ENCODE data around the gene VWA8. TPM values are rescaled to one million over a fixed set of nuclear protein-coding genes. Genes with fewer than 3 reads are reported as not detected.
"Not testable (repeated sequence)": the region's sequence is repeated elsewhere in the genome, so short reads cannot be mapped to it uniquely, and the experiment has no call there.

Gene VWA8
- total RNA-seq, 4 donors from 2014 or later = 27.1 to 39.7 (median 30.4) TPM

DNA sequence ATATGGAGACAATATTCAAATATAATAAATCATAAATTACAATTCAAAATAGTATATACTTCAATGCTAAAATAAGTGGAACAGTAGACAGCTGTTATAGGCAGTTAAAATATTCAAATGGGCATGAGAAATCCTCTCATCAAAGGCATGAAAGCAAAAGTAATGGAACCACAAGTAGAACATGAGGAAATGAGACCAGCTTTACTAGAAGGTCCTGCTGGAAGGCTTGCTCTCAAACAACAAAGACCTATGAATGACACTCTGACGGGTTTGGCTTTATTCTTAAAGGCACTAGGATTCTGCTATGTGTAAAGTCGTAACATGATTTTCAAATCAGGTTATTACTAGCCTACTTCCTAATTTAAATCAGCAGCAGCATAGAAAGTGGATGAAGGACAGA, 148.1 kb downstream of the VWA8 start:
- TF ChIP-seq POLR2A (IDR thresholded peaks at IDR 0.05) = no peak
- TF ChIP-seq, protein P1, sequence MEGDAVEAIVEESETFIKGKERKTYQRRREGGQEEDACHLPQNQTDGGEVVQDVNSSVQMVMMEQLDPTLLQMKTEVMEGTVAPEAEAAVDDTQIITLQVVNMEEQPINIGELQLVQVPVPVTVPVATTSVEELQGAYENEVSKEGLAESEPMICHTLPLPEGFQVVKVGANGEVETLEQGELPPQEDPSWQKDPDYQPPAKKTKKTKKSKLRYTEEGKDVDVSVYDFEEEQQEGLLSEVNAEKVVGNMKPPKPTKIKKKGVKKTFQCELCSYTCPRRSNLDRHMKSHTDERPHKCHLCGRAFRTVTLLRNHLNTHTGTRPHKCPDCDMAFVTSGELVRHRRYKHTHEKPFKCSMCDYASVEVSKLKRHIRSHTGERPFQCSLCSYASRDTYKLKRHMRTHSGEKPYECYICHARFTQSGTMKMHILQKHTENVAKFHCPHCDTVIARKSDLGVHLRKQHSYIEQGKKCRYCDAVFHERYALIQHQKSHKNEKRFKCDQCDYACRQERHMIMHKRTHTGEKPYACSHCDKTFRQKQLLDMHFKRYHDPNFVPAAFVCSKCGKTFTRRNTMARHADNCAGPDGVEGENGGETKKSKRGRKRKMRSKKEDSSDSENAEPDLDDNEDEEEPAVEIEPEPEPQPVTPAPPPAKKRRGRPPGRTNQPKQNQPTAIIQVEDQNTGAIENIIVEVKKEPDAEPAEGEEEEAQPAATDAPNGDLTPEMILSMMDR (IDR thresholded peaks at IDR 0.05) = no peak
- H3K27me3 ChIP-seq = no peaks in the 10 kb centered on the region
- no peak for DNase-seq
- H3K4me3 ChIP-seq (replicated peaks in 1 of 3) = no peak overlapping the region
- H3K36me3 ChIP-seq = peaks cover 0 to 4% of the 10 kb centered on the region in 2 donors
- H3K4me1 ChIP-seq = peaks cover 5 to 6% of the 10 kb centered on the region in 2 donors
- 95% methylated on average over 2 of the region's 2 CpGs for WGBS, 2 donors
- no peaks in the 10 kb centered on the region for H3K9me3 ChIP-seq
- intact Hi-C loops (cut with DNase I) = no loop called here
- no peak overlapping the region for H3K27ac ChIP-seq

GRCh38 chr13:41812237-41812636, 148.7 kb downstream of the VWA8 start:
- no peak for DNase-seq
- H3K27me3 ChIP-seq = no peaks in the 10 kb centered on the region
- 96 to 100% methylated on average over 1 of the region's 1 CpG for WGBS, 2 donors
- H3K4me3 ChIP-seq (replicated peaks in 1 of 3) = no peak overlapping the region
- no peak for TF ChIP-seq POLR2A (IDR thresholded peaks at IDR 0.05)
- TF ChIP-seq, protein P1 (IDR thresholded peaks at IDR 0.05) = no peak
- intact Hi-C loops (cut with DNase I) = no loop called here
- no peak overlapping the region for H3K27ac ChIP-seq
- H3K36me3 ChIP-seq = peaks cover 0 to 4% of the 10 kb centered on the region in 2 donors
- H3K4me1 ChIP-seq = peaks cover 5 to 6% of the 10 kb centered on the region in 2 donors
- H3K9me3 ChIP-seq = no peaks in the 10 kb centered on the region

DNA sequence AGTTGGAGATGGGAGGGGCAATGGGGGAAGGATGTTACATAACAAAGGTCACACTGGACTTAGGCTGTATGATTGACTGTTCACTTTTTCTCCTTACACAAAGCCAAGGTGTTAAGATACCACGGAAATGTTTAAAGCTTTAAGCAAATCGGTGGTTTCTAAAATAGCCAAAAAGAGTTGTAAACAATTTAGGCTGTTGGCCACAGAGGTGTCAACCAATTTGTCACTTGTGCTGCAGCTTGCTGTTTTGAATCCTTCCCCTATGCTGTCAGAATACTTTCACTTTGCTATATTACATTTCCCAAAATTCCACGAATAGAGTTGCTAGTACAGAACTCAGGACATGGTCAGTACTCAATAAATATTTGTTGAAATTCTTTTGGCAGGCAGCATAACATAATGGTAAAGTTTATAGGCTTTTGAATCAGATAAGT, 149.3 kb downstream of the VWA8 start:
- H3K4me1 ChIP-seq = peaks cover 5 to 6% of the 10 kb centered on the region in 2 donors
- H3K36me3 ChIP-seq = peaks cover 0 to 4% of the 10 kb centered on the region in 2 donors
- intact Hi-C loops (cut with DNase I) = no loop called here
- no peaks in the 10 kb centered on the region for H3K9me3 ChIP-seq
- TF ChIP-seq, protein P1 (IDR thresholded peaks at IDR 0.05) = no peak
- no peak for TF ChIP-seq POLR2A (IDR thresholded peaks at IDR 0.05)
- no peaks in the 10 kb centered on the region for H3K27me3 ChIP-seq
- no peak overlapping the region for H3K27ac ChIP-seq
- WGBS, 2 donors = 61 to 62% methylated on average over 3 of the region's 3 CpGs
- DNase-seq = no peak
- no peak overlapping the region for H3K4me3 ChIP-seq (replicated peaks in 1 of 3)

GRCh38 chr13:41809962-41810361, 150.9 kb downstream of the VWA8 start:
- no peaks in the 10 kb centered on the region for H3K27me3 ChIP-seq
- H3K4me1 ChIP-seq = peaks cover 5 to 6% of the 10 kb centered on the region in 2 donors
- peaks cover 0 to 4% of the 10 kb centered on the region in 2 donors for H3K36me3 ChIP-seq
- no peak for DNase-seq
- H3K4me3 ChIP-seq (replicated peaks in 1 of 3) = no peak overlapping the region
- no peaks in the 10 kb centered on the region for H3K9me3 ChIP-seq
- no peak for TF ChIP-seq POLR2A (IDR thresholded peaks at IDR 0.05)
- TF ChIP-seq, protein P1 (IDR thresholded peaks at IDR 0.05) = no peak
- WGBS, 2 donors = 91 to 100% methylated on average over 1 of the region's 1 CpG
- intact Hi-C loops (cut with DNase I) = no loop called here
- H3K27ac ChIP-seq = no peak overlapping the region

- intact Hi-C loops (cut with DNase I); H3K27ac ChIP-seq; H3K4me1 ChIP-seq; H3K27me3 ChIP-seq; H3K4me3 ChIP-seq (replicated peaks in 1 of 3); H3K36me3 ChIP-seq; H3K9me3 ChIP-seq; DNase-seq: not testable (repeated sequence)
- 92% methylated on average over 3 of the region's 3 CpGs for WGBS, 2 donors
Observed at GRCh38 chr13:41803445-41803735, 157.5 kb downstream of the VWA8 start.

Measured in thyroid gland (tissue), 4 donors.